CD14-positive monocyte (primary cell): ENCODE results near the gene KIF25. TPM values are rescaled to one million over a fixed set of nuclear protein-coding genes. Genes with fewer than 3 reads are reported as not detected.

Experiments used
- DNase-seq, 3 donors: peaks; one replicate each; pipeline ENCODE4 v3.0.0-alpha.2; 2011 to 2022
- H2AFZ ChIP-seq: 2 replicates; pipeline ENCODE4 v1.6.0; 2012; ENCODE audit warnings: mild to moderate bottlenecking, low read depth, low read length, inconsistent platforms; ENCODE audit not compliant: insufficient read depth, poor library complexity, severe bottlenecking
- H3K27ac ChIP-seq, 2 donors: 1 replicate in 1 of 2; 2 replicates in 1 of 2; pipeline ENCODE4 v1.5.1; 2012 to 2013; ENCODE audit warnings: low read length in 2 of 2, control low read depth in 1 of 2, inconsistent platforms in 1 of 2, low read depth in 1 of 2, mild to moderate bottlenecking in 1 of 2
- H3K27me3 ChIP-seq, 2 donors: one replicate each; pipeline versions ENCODE4 v1.6.0 to v1.6.1; 2011 to 2013; ENCODE audit warnings: low read length in 2 of 2; ENCODE audit not compliant: control insufficient read depth in 2 of 2, insufficient read depth in 2 of 2
- H3K36me3 ChIP-seq, 2 donors: replicated peaks in 1 of 2; 1 replicate in 1 of 2; 2 replicates in 1 of 2; pipeline versions ENCODE4 v1.5.1 to v1.6.1; 2012 to 2013; ENCODE audit warnings: low read length in 2 of 2, control low read depth in 1 of 2, inconsistent platforms in 1 of 2, mild to moderate bottlenecking in 1 of 2; ENCODE audit not compliant: insufficient read depth in 2 of 2, control insufficient read depth in 1 of 2
- H3K4me1 ChIP-seq, 2 donors: 1 replicate in 1 of 2; 2 replicates in 1 of 2; pipeline versions ENCODE4 v1.5.1 to v1.6.1; 2012 to 2013; ENCODE audit warnings: low read length in 2 of 2, control low read depth in 1 of 2, inconsistent platforms in 1 of 2, mild to moderate bottlenecking in 1 of 2, moderate library complexity in 1 of 2; ENCODE audit not compliant: insufficient read depth in 2 of 2, control insufficient read depth in 1 of 2
- H3K4me2 ChIP-seq: replicated peaks from 2 replicates; pipeline ENCODE3; 2012; ENCODE audit warnings: low read length, moderate library complexity, mild to moderate bottlenecking; ENCODE audit not compliant: poor library complexity, severe bottlenecking; ENCODE audit errors: extremely low read depth
- H3K4me3 ChIP-seq, 3 experiments: fragments of 200-600 bp in 1 of 3; sonication (generic) in 1 of 3; replicated peaks in 1 of 3; 1 replicate in 2 of 3; 2 replicates in 1 of 3; pipeline ENCODE4 v1.5.1; 2011 to 2013; ENCODE audit warnings: low read length in 3 of 3, mild to moderate bottlenecking in 3 of 3, control low read depth in 2 of 3, low read depth in 2 of 3, inconsistent platforms in 1 of 3, moderate library complexity in 1 of 3
- H3K79me2 ChIP-seq: 2 replicates; pipeline ENCODE4 v1.6.0; 2012; ENCODE audit warnings: mild to moderate bottlenecking, control low read depth, inconsistent platforms, low read length, moderate library complexity; ENCODE audit not compliant: insufficient read depth
- H3K9ac ChIP-seq: 2 replicates; pipeline ENCODE4 v1.6.0; 2017; ENCODE audit warnings: low read length, mild to moderate bottlenecking; ENCODE audit not compliant: insufficient read depth, poor library complexity, severe bottlenecking
- H3K9me3 ChIP-seq, 2 donors: replicated peaks in 1 of 2; 1 replicate in 1 of 2; 2 replicates in 1 of 2; pipeline versions ENCODE4 v1.5.1 to v1.6.1; 2012 to 2013; ENCODE audit warnings: low read length in 2 of 2, control low read depth in 1 of 2; ENCODE audit not compliant: control insufficient read depth in 1 of 2, insufficient read depth in 1 of 2
- H4K20me1 ChIP-seq: 2 replicates; pipeline ENCODE4 v1.6.0; 2012; ENCODE audit warnings: mild to moderate bottlenecking, low read length, control low read depth, moderate library complexity; ENCODE audit not compliant: insufficient read depth
- H3K27ac Mint-ChIP-seq, 7 donors: one replicate each; pipeline ENCODE4 v1.8.0; 2020; ENCODE audit warnings: mild to moderate bottlenecking in 7 of 7, mixed read lengths in 7 of 7, moderate library complexity in 6 of 7, inconsistent platforms in 2 of 7
- H3K27me3 Mint-ChIP-seq, 3 donors: one replicate each; pipeline ENCODE4 v1.8.0; 2021 to 2022; ENCODE audit warnings: low read depth in 3 of 3, mild to moderate bottlenecking in 3 of 3, mixed read lengths in 3 of 3, moderate library complexity in 3 of 3, inconsistent platforms in 1 of 3
- H3K36me3 Mint-ChIP-seq, 2 donors: one replicate each; pipeline ENCODE4 v1.8.0; 2020; ENCODE audit warnings: mixed read lengths in 2 of 2, inconsistent platforms in 1 of 2, mild to moderate bottlenecking in 1 of 2
- H3K4me1 Mint-ChIP-seq: one replicate; pipeline ENCODE4 v1.8.0; 2020; ENCODE audit warnings: mild to moderate bottlenecking, mixed read lengths
- H3K4me3 Mint-ChIP-seq, 2 donors: one replicate each; pipeline ENCODE4 v1.8.0; 2020; ENCODE audit warnings: mild to moderate bottlenecking in 2 of 2, mixed read lengths in 2 of 2, moderate library complexity in 1 of 2
- H3K9me3 Mint-ChIP-seq, 7 donors: one replicate each; pipeline ENCODE4 v1.8.0; 2020 to 2022; ENCODE audit warnings: mixed read lengths in 7 of 7, mild to moderate bottlenecking in 6 of 7, moderate library complexity in 6 of 7, inconsistent platforms in 2 of 7
- WGBS: methylation state at CpG from one replicate; pipeline ENCODE4 v1.1.5; 2013; ENCODE audit warnings: missing lambda C conversion rate; ENCODE audit not compliant: insufficient coverage; 5-methylcytosine and 5-hydroxymethylcytosine counted together
- intact Hi-C, 2 donors: fragments of 100-400 bp; cut with micrococcal nuclease; formaldehyde crosslinking; loops; one replicate each; pipeline versions ENCODE4 v1.15.0 to v1.15.1; 2023
- polyA plus RNA-seq, 3 donors: library from polyadenylated mRNA; depleted of rRNA in 1 of 3; unstranded in 2 of 3; stranded (reverse) in 1 of 3; fragments of 300-500 nt in 2 of 3; fragments of >200 nt in 1 of 3; fragmentation: Illumina TruSeq in 2 of 3; gene quantifications; 1 replicate in 2 of 3; 2 replicates in 1 of 3; pipeline ENCODE4 v1.2.3, GENCODE V29; 2012 to 2021
- TF ChIP-seq, protein P1 (sequence below): fragments of 200-600 bp; IDR thresholded peaks from one replicate; pipeline ENCODE4 v1.8.0; 2022; ENCODE audit warnings: antibody characterized with exemption, mild to moderate bottlenecking

Gene KIF25
- polyA plus RNA-seq, 3 donors: not detected

DNA sequence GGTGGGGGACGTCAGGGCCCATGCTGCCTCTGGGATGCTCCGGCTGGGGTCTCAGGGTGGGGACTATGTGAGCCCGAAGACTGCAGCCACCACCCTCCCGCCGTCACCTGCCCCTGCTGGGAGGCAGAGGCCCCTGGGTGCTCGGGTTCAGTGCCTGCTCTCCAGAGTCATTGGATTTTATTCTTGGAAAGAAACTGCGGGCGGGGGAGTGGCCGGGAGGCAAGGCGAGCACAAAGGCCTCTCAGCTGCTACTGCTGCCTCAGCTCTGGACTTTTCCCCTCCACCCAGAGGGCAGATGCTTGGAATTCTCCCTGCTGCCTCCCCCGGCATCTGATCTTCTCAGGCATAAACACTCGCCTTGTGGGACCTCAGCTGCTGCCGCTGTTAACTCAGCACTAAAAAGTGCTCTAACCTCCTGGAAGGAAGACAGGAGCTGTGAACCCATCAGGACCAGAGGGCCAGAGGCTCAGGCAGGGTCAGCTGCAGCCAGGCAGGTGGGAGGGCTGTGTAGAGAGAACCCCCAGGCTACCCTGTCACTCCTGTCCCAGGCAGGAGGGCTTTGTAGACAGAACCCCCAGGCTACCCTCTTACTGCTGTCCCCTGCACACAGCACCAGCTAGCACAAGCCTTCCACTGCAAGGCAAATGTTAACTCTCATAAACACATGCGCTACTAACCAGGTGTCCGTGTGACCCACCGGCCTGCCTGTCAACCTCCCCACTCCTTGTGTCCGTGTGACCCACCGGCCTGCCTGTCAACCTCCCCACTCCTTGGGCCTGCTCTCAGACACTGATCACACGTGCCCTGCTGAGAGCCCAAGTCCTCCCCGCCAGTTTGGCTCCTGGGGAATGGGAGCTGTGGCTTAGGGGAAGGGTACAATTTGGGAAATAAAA lies 90.9 kb downstream of the KIF25 start:
- Histone ChIP-seq H3K9me3 (peaks cover 0 to 10% of the 10 kb centered on the region in 2 donors), H2AFZ (no peak overlapping the region), H3K9ac (no peak overlapping the region), H4K20me1 (no peaks in the 10 kb centered on the region), H3K36me3 (no peaks in the 10 kb centered on the region), H3K4me1 (no peaks in the 10 kb centered on the region), H3K27me3 (no peaks in the 10 kb centered on the region), H3K4me2 (no peak overlapping the region), H3K27ac (no peak overlapping the region), H3K79me2 (no peaks in the 10 kb centered on the region), H3K4me3 (no peak overlapping the region)
- intact Hi-C loops: no loop called here
- Mint-ChIP-seq H3K4me1 (no peaks in the 10 kb centered on the region), H3K27ac (no peak overlapping the region), H3K36me3 (no peaks in the 10 kb centered on the region), H3K9me3 (peaks cover 0 to 11% (median 3%) of the 10 kb centered on the region in 7 donors), H3K27me3 (peaks cover 3 to 7% (median 5%) of the 10 kb centered on the region in 3 donors), H3K4me3 (no peak overlapping the region)
- WGBS: 82% methylated on average over 17 of the region's 20 CpGs
- DNase-seq: no peak
- TF ChIP-seq, protein P1, sequence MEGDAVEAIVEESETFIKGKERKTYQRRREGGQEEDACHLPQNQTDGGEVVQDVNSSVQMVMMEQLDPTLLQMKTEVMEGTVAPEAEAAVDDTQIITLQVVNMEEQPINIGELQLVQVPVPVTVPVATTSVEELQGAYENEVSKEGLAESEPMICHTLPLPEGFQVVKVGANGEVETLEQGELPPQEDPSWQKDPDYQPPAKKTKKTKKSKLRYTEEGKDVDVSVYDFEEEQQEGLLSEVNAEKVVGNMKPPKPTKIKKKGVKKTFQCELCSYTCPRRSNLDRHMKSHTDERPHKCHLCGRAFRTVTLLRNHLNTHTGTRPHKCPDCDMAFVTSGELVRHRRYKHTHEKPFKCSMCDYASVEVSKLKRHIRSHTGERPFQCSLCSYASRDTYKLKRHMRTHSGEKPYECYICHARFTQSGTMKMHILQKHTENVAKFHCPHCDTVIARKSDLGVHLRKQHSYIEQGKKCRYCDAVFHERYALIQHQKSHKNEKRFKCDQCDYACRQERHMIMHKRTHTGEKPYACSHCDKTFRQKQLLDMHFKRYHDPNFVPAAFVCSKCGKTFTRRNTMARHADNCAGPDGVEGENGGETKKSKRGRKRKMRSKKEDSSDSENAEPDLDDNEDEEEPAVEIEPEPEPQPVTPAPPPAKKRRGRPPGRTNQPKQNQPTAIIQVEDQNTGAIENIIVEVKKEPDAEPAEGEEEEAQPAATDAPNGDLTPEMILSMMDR: no peak

DNA sequence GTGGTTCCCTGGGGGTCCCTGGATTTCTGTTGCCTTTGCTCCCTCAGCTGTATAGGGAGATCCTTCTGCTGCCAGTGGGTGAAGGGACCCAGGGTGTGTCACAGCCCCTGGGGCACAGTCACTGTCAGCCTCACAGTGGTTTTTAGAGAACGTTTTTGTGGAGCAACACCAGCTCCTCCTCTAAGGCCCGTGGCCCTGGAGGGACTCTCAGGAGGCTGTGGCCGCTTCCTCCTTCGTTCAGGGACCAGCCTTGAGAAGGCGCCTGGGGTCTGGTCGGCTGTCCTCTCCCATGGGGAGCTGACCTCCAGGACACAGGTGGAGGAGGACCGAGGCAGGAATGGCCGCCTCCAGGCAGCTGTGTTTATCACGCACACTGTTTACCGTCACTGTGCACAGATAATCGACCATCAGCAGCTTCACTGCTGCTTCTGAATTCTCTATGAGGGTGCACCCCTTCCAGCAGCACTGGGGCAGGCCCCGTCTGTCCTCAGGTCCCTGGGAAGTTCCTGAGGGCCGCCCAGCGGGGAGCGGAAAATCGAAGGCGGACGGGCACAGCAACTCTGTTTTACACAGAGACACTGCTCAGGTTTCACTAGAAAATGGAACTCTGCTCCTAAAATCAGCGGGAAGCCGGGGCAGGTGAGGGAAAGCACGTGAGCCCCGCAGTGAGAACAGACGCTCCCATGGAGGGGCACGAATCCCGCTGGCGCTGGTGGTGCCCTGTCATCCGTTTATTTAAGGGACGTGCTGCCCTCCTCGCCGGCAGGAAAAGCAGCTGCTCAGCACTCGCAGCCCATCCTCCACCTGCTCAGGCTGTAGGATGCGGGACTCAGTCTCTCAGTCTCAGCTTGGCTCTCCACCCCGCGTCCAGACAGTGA lies 92.0 kb downstream of the KIF25 start:
- TF ChIP-seq, protein P1: no peak
- no peaks in the 10 kb centered on the region for H3K27me3 ChIP-seq
- Mint-ChIP-seq H3K36me3 (no peaks in the 10 kb centered on the region), H3K27ac (no peak overlapping the region), H3K4me1 (no peaks in the 10 kb centered on the region), H3K9me3 (peaks cover 0 to 11% (median 3%) of the 10 kb centered on the region in 7 donors), H3K27me3 (peaks cover 3 to 5% (median 4%) of the 10 kb centered on the region in 3 donors), H3K4me3 (no peak overlapping the region)
- no peak overlapping the region for H3K9ac ChIP-seq
- DNase-seq: no peak
- H2AFZ ChIP-seq: no peak overlapping the region
- no peak overlapping the region for H3K4me3 ChIP-seq
- H3K4me1 ChIP-seq: no peaks in the 10 kb centered on the region
- no peaks in the 10 kb centered on the region for H4K20me1 ChIP-seq
- 77% methylated on average over 34 of the region's 34 CpGs for WGBS
- intact Hi-C loops: no loop called here
- peaks cover 0 to 10% of the 10 kb centered on the region in 2 donors for H3K9me3 ChIP-seq
- H3K27ac ChIP-seq: no peak overlapping the region
- no peak overlapping the region for H3K4me2 ChIP-seq
- H3K36me3 ChIP-seq: no peaks in the 10 kb centered on the region
- H3K79me2 ChIP-seq: no peaks in the 10 kb centered on the region
